Measurements from ENCODE around the gene ANXA10. TPM values are rescaled to one million over a fixed set of nuclear protein-coding genes. Genes with fewer than 3 reads are reported as not detected.
"Not testable (repeated sequence)": the region's sequence is repeated elsewhere in the genome, so short reads cannot be mapped to it uniquely, and the experiment has no call there.

The ANXA10 gene
- total and polyA plus RNA-seq, 2 of the 8 experiments (the other 6 are each of a cell fraction or from before 2014, with no cell fraction given) = not detected

- Histone ChIP-seq H3K27me3 (replicated peaks in 1 of 4; ENCODE audit: control insufficient read depth in 3 of 4, extremely low read depth in 1 of 4, insufficient read depth in 3 of 4, low read length in 3 of 4) (no peaks in the 10 kb centered on the region), H2BK5ac (ENCODE audit: low read depth, low read length) (no peak overlapping the region), H4K20me1 (replicated peaks in 1 of 2; ENCODE audit: control insufficient read depth in 1 of 2, insufficient read depth in 2 of 2, low read length in 2 of 2) (no peaks in the 10 kb centered on the region), H3K79me1 (ENCODE audit: low read depth, low read length) (no peaks in the 10 kb centered on the region), H3K4me2 (ENCODE audit: insufficient read depth in 1 of 2, low read depth in 2 of 2, low read length in 2 of 2) (no peak overlapping the region), H2BK15ac (ENCODE audit: low read length) (no peak overlapping the region), H3K36me3 (ENCODE audit: control insufficient read depth in 2 of 4, insufficient read depth in 4 of 4, low read length in 3 of 4) (no peaks in the 10 kb centered on the region), H3K14ac (ENCODE audit: insufficient read length) (no peak overlapping the region), H4K8ac (ENCODE audit: extremely low read depth, insufficient read depth, low read length) (no peak overlapping the region), H3K27ac (ENCODE audit: low read depth, low read length) (no peak overlapping the region), H3K4me3 (ENCODE audit: extremely low read depth in 1 of 4, insufficient read depth in 2 of 4, low read depth in 3 of 4, low read length in 4 of 4) (no peak overlapping the region), H3K9me3 (ENCODE audit: insufficient read depth in 2 of 2, low read depth in 1 of 2, low read length in 1 of 2) (no peaks in the 10 kb centered on the region), H2AFZ (ENCODE audit: low read length) (no peak overlapping the region), H4K5ac (ENCODE audit: insufficient read length, low read depth, low read length) (no peak overlapping the region), H3K23ac (ENCODE audit: insufficient read length) (no peak overlapping the region), H3K23me2 (ENCODE audit: low read depth, low read length) (no peaks in the 10 kb centered on the region), H3K18ac (ENCODE audit: extremely low read depth, low read length) (no peak overlapping the region), H3K9ac (replicated peaks in 1 of 4; ENCODE audit: extremely low read depth in 1 of 4, low read depth in 3 of 4, low read length in 3 of 4) (no peak overlapping the region), H2BK12ac (ENCODE audit: low read depth, low read length) (no peak overlapping the region), H2BK20ac (ENCODE audit: low read length) (no peak overlapping the region), H4K91ac (replicated peaks; ENCODE audit: insufficient read length, low read length) (no peak overlapping the region), H3K79me2 (ENCODE audit: control insufficient read depth in 1 of 2, insufficient read depth in 2 of 2, low read length in 2 of 2) (no peaks in the 10 kb centered on the region), H3K4ac (replicated peaks; ENCODE audit: insufficient read length, low read depth, low read length) (no peak overlapping the region), H3K56ac (replicated peaks; ENCODE audit: insufficient read length, low read depth, low read length) (no peak overlapping the region), H3K4me1 (replicated peaks in 1 of 4; ENCODE audit: control insufficient read depth in 3 of 4, insufficient read depth in 4 of 4, low read length in 3 of 4) (no peaks in the 10 kb centered on the region), H2AK5ac (ENCODE audit: low read depth, low read length) (no peak overlapping the region), H2BK120ac (replicated peaks; ENCODE audit: low read depth, low read length) (no peak overlapping the region)
- FAIRE-seq (no peak), DNase-seq (ENCODE audit: low read depth in 1 of 2, low spot score in 2 of 2) (no peak)
- POLR2A ChIA-PET (ENCODE audit: partially characterized antibody) = no interaction called here
- TF ChIP-seq MAFK (IDR thresholded peaks at IDR 0.05; ENCODE audit: low read depth, low read length) (peak; percentile 75; the same call in 1 of the 2 replicates), SIN3A (conservative IDR thresholded peaks at IDR 0.05 in 1 of 2, IDR thresholded peaks at IDR 0.05 in 1 of 2; ENCODE audit: low read depth in 1 of 2, low read length in 2 of 2) (no peak)
- CTCF ChIA-PET (ENCODE audit: partially characterized antibody) = no interaction called here
Observed at GRCh38 chr4:168109527-168109926, 17.2 kb downstream of the ANXA10 start.

- H2BK12ac ChIP-seq (ENCODE audit: low read depth, low read length); H3K23ac ChIP-seq (ENCODE audit: insufficient read length); H3K27me3 ChIP-seq (replicated peaks in 1 of 4; ENCODE audit: control insufficient read depth in 3 of 4, extremely low read depth in 1 of 4, insufficient read depth in 3 of 4, low read length in 3 of 4): not testable (repeated sequence)
Observed at GRCh38 chr4:168113059-168113458, 20.7 kb downstream of the ANXA10 start.

More at GRCh38 chr4:168113059-168113458, 20.7 kb downstream of the ANXA10 start:
- H4K8ac ChIP-seq (ENCODE audit: extremely low read depth, insufficient read depth, low read length); H2BK20ac ChIP-seq (ENCODE audit: low read length); H3K4me2 ChIP-seq (ENCODE audit: insufficient read depth in 1 of 2, low read depth in 2 of 2, low read length in 2 of 2); H3K23me2 ChIP-seq (ENCODE audit: low read depth, low read length); H3K27ac ChIP-seq (ENCODE audit: low read depth, low read length); FAIRE-seq; H3K36me3 ChIP-seq (ENCODE audit: control insufficient read depth in 2 of 4, insufficient read depth in 4 of 4, low read length in 3 of 4); H3K14ac ChIP-seq (ENCODE audit: insufficient read length); H2BK15ac ChIP-seq (ENCODE audit: low read length); H3K9me3 ChIP-seq (ENCODE audit: insufficient read depth in 2 of 2, low read depth in 1 of 2, low read length in 1 of 2); H4K20me1 ChIP-seq (replicated peaks in 1 of 2; ENCODE audit: control insufficient read depth in 1 of 2, insufficient read depth in 2 of 2, low read length in 2 of 2); H3K9ac ChIP-seq (replicated peaks in 1 of 4; ENCODE audit: extremely low read depth in 1 of 4, low read depth in 3 of 4, low read length in 3 of 4); DNase-seq (ENCODE audit: low read depth in 1 of 2, low spot score in 2 of 2); H3K79me1 ChIP-seq (ENCODE audit: low read depth, low read length); H3K4me1 ChIP-seq (replicated peaks in 1 of 4; ENCODE audit: control insufficient read depth in 3 of 4, insufficient read depth in 4 of 4, low read length in 3 of 4); CTCF ChIA-PET (ENCODE audit: partially characterized antibody); H2BK5ac ChIP-seq (ENCODE audit: low read depth, low read length); H3K56ac ChIP-seq (replicated peaks; ENCODE audit: insufficient read length, low read depth, low read length); H3K79me2 ChIP-seq (ENCODE audit: control insufficient read depth in 1 of 2, insufficient read depth in 2 of 2, low read length in 2 of 2); H2AFZ ChIP-seq (ENCODE audit: low read length); H2BK120ac ChIP-seq (replicated peaks; ENCODE audit: low read depth, low read length); H4K91ac ChIP-seq (replicated peaks; ENCODE audit: insufficient read length, low read length); POLR2A ChIA-PET (ENCODE audit: partially characterized antibody); H3K18ac ChIP-seq (ENCODE audit: extremely low read depth, low read length); H3K4me3 ChIP-seq (ENCODE audit: extremely low read depth in 1 of 4, insufficient read depth in 2 of 4, low read depth in 3 of 4, low read length in 4 of 4); H2AK5ac ChIP-seq (ENCODE audit: low read depth, low read length); H3K4ac ChIP-seq (replicated peaks; ENCODE audit: insufficient read length, low read depth, low read length); H4K5ac ChIP-seq (ENCODE audit: insufficient read length, low read depth, low read length): not testable (repeated sequence)
- whole genome bisulfite sequencing, 2 experiments (ENCODE audit: extremely low coverage in 1 of 2, insufficient coverage in 1 of 2, insufficient read length in 1 of 2, insufficient replicate concordance in 2 of 2, low coverage in 1 of 2, low lambda C conversion rate in 2 of 2, missing lambda C conversion rate in 1 of 2) = 94% methylated on average over 1 of the region's 1 CpG; no CpG with 5 or more reads in 1 of the 2 experiments

All from H1 (cell line).